Vagina (tissue), 2 donors: Measurements from ENCODE around the gene CDH4. TPM values are rescaled to one million over a fixed set of nuclear protein-coding genes. Genes with fewer than 3 reads are reported as not detected.

Source experiments
- DNase-seq, 2 donors: peaks; one replicate each; pipeline ENCODE4 v3.0.0-alpha.2; 2017; ENCODE audit errors: extremely low spot score in 2 of 2
- H3K27ac ChIP-seq: fragments of 200-600 bp; sonication (generic); one replicate; pipeline ENCODE4 v1.5.1; 2019
- H3K27me3 ChIP-seq: fragments of 200-600 bp; sonication (generic); one replicate; pipeline ENCODE4 v1.5.1; 2019
- H3K36me3 ChIP-seq, 2 donors: fragments of 200-600 bp; sonication (generic); one replicate each; pipeline ENCODE4 v1.5.1; 2017 to 2019
- H3K4me1 ChIP-seq: fragments of 200-600 bp; sonication (generic); one replicate; pipeline ENCODE4 v1.5.1; 2019
- H3K4me3 ChIP-seq, 2 donors: fragments of 200-600 bp; sonication (generic); 1 replicate in 1 of 2; 2 replicates in 1 of 2; pipeline ENCODE4 v1.5.1; 2016 to 2019
- H3K9me3 ChIP-seq: fragments of 200-600 bp; sonication (generic); one replicate; pipeline ENCODE4 v1.5.1; 2019
- CTCF ChIP-seq, 3 experiments: fragments of 450-650 bp in 2 of 3; fragments of 200-600 bp in 1 of 3; sonication (generic) in 1 of 3; IDR thresholded peaks; one replicate each; pipeline ENCODE4 v1.5.1; 2017 to 2019; ENCODE audit warnings: antibody characterized with exemption in 3 of 3, mild to moderate bottlenecking in 2 of 3, moderate library complexity in 2 of 3
- POLR2A ChIP-seq, 2 donors: fragments of 450-650 bp; IDR thresholded peaks; one replicate each; pipeline ENCODE4 v1.6.1; 2017; ENCODE audit warnings: antibody characterized with exemption in 2 of 2, mild to moderate bottlenecking in 2 of 2, moderate library complexity in 2 of 2
- POLR2AphosphoS5 ChIP-seq, 2 donors: sonication (generic); formaldehyde crosslinking; IDR thresholded peaks; one replicate each; pipeline ENCODE4 v1.9.0; 2017; ENCODE audit warnings: antibody characterized with exemption in 2 of 2, mild to moderate bottlenecking in 2 of 2, low read depth in 1 of 2; ENCODE audit not compliant: insufficient read depth in 1 of 2
- intact Hi-C: fragments of 100-400 bp; cut with DNase I; formaldehyde crosslinking; loops from one replicate; pipeline ENCODE4 v1.15.1; 2023
- total RNA-seq: library from RNA; depleted of rRNA; stranded (reverse); fragments of >200 nt; gene quantifications from one replicate; pipeline ENCODE4 v1.2.3, GENCODE V29; 2016

Gene CDH4
- total RNA-seq, 1 donor from 2014 or later = 0.25 TPM

GRCh38 chr20:61742097-61742825 lies 490.2 kb downstream of the CDH4 start:
- H3K27ac ChIP-seq = no peak overlapping the region
- TF ChIP-seq POLR2A (IDR thresholded peaks at IDR 0.05) (no peak), POLR2AphosphoS5 (IDR thresholded peaks at IDR 0.05; ENCODE audit: insufficient read depth in 1 of 2, low read depth in 1 of 2) (no peak), CTCF (IDR thresholded peaks at IDR 0.05) (no peak)
- H3K27me3 ChIP-seq = no peaks in the 10 kb centered on the region
- DNase-seq = no peak
- H3K36me3 ChIP-seq = no peaks in the 10 kb centered on the region
- H3K9me3 ChIP-seq = no peaks in the 10 kb centered on the region
- H3K4me3 ChIP-seq = no peak overlapping the region
- no peaks in the 10 kb centered on the region for H3K4me1 ChIP-seq
- intact Hi-C loops = no loop called here

- no peak for TF ChIP-seq POLR2A (IDR thresholded peaks at IDR 0.05)
- TF ChIP-seq CTCF (IDR thresholded peaks at IDR 0.05) = no peak
- no peak for TF ChIP-seq POLR2AphosphoS5 (IDR thresholded peaks at IDR 0.05; ENCODE audit: insufficient read depth in 1 of 2, low read depth in 1 of 2)
- H3K36me3 ChIP-seq = no peaks in the 10 kb centered on the region
- DNase-seq = no peak
- H3K4me3 ChIP-seq = no peak overlapping the region
- H3K4me1 ChIP-seq = no peaks in the 10 kb centered on the region
- H3K9me3 ChIP-seq = no peaks in the 10 kb centered on the region
- intact Hi-C loops = no loop called here
- H3K27me3 ChIP-seq = no peaks in the 10 kb centered on the region
- H3K27ac ChIP-seq = no peak overlapping the region
Observed at GRCh38 chr20:61743606-61744005, 491.5 kb downstream of the CDH4 start.

- Histone ChIP-seq H3K36me3 (no peaks in the 10 kb centered on the region), H3K27ac (no peak overlapping the region), H3K4me3 (no peak overlapping the region), H3K27me3 (no peaks in the 10 kb centered on the region), H3K9me3 (no peaks in the 10 kb centered on the region), H3K4me1 (no peaks in the 10 kb centered on the region)
- intact Hi-C loops = no loop called here
- no peak for DNase-seq
- no peak for TF ChIP-seq POLR2AphosphoS5 (IDR thresholded peaks at IDR 0.05; ENCODE audit: insufficient read depth in 1 of 2, low read depth in 1 of 2)
- no peak for TF ChIP-seq POLR2A (IDR thresholded peaks at IDR 0.05)
- TF ChIP-seq CTCF (IDR thresholded peaks at IDR 0.05) = no peak
Observed at GRCh38 chr20:61744691-61745396, 492.8 kb downstream of the CDH4 start.

- H3K36me3 ChIP-seq = no peaks in the 10 kb centered on the region
- DNase-seq = no peak
- peaks cover 7% of the 10 kb centered on the region for H3K9me3 ChIP-seq
- H3K4me1 ChIP-seq = no peaks in the 10 kb centered on the region
- intact Hi-C loops = no loop called here
- no peak overlapping the region for H3K4me3 ChIP-seq
- no peak overlapping the region for H3K27ac ChIP-seq
- TF ChIP-seq POLR2AphosphoS5 (IDR thresholded peaks at IDR 0.05; ENCODE audit: insufficient read depth in 1 of 2, low read depth in 1 of 2) = no peak
- no peak for TF ChIP-seq CTCF (IDR thresholded peaks at IDR 0.05)
- TF ChIP-seq POLR2A (IDR thresholded peaks at IDR 0.05) = no peak
- H3K27me3 ChIP-seq = no peaks in the 10 kb centered on the region
Observed at GRCh38 chr20:61745397-61746146, 493.5 kb downstream of the CDH4 start.
